IPS-18a (cell line): ENCODE measurements around the gene LARP7.
"Not testable (repeated sequence)": the region's sequence is repeated elsewhere in the genome, so short reads cannot be mapped to it uniquely, and the experiment has no call there.

Experiments used
- H3K27ac ChIP-seq: one replicate; pipeline ENCODE4 v1.5.1; 2013; ENCODE audit warnings: low read length
- H3K27me3 ChIP-seq: one replicate; pipeline ENCODE4 v1.6.1; 2013; ENCODE audit warnings: mild to moderate bottlenecking, low read length; ENCODE audit not compliant: control insufficient read depth, insufficient read depth
- H3K36me3 ChIP-seq: one replicate; pipeline ENCODE4 v1.6.1; 2013; ENCODE audit warnings: low read depth, low read length; ENCODE audit not compliant: control insufficient read depth
- H3K4me1 ChIP-seq: one replicate; pipeline ENCODE4 v1.6.1; 2013; ENCODE audit warnings: low read depth, low read length; ENCODE audit not compliant: control insufficient read depth
- H3K4me3 ChIP-seq: one replicate; pipeline ENCODE4 v1.5.1; 2013; ENCODE audit warnings: low read length
- H3K9ac ChIP-seq: one replicate; pipeline ENCODE4 v1.6.1; 2013; ENCODE audit warnings: mild to moderate bottlenecking, low read length, moderate library complexity
- H3K9me3 ChIP-seq: one replicate; pipeline ENCODE4 v1.6.1; 2013; ENCODE audit warnings: low read depth, low read length; ENCODE audit not compliant: control insufficient read depth

The LARP7 gene

GRCh38 chr4:112637552-112637866 lies 566 bp downstream of the LARP7 start:
- peak overlapping the region; percentile 86 for H3K27ac ChIP-seq
- peak overlapping the region; percentile 81 for H3K9ac ChIP-seq
- peaks cover 21% of the 10 kb centered on the region for H3K4me1 ChIP-seq

GRCh38 chr4:112642526-112642925 lies 5.6 kb downstream of the LARP7 start:
- Histone ChIP-seq H3K4me3 (no peak overlapping the region), H3K9ac (no peak overlapping the region), H3K4me1 (peaks cover 11% of the 10 kb centered on the region), H3K27ac (no peak overlapping the region), H3K27me3 (no peaks in the 10 kb centered on the region), H3K9me3 (no peaks in the 10 kb centered on the region), H3K36me3 (peaks cover 16% of the 10 kb centered on the region)

More at GRCh38 chr4:112637552-112637866, 566 bp downstream of the LARP7 start:
- H3K27me3 ChIP-seq: no peaks in the 10 kb centered on the region
- peak overlapping the region; percentile 91 for H3K4me3 ChIP-seq
- H3K9me3 ChIP-seq: no peaks in the 10 kb centered on the region
- H3K36me3 ChIP-seq: peaks cover 4% of the 10 kb centered on the region

- not testable (repeated sequence) for H3K27ac ChIP-seq, H3K9ac ChIP-seq, H3K27me3 ChIP-seq, H3K9me3 ChIP-seq
- Histone ChIP-seq H3K4me1 (peaks cover 13% of the 10 kb centered on the region), H3K4me3 (peak overlapping the region; percentile 96), H3K36me3 (peaks cover 25% of the 10 kb centered on the region)
Observed at GRCh38 chr4:112644595-112645535, 7.9 kb downstream of the LARP7 start.

DNA sequence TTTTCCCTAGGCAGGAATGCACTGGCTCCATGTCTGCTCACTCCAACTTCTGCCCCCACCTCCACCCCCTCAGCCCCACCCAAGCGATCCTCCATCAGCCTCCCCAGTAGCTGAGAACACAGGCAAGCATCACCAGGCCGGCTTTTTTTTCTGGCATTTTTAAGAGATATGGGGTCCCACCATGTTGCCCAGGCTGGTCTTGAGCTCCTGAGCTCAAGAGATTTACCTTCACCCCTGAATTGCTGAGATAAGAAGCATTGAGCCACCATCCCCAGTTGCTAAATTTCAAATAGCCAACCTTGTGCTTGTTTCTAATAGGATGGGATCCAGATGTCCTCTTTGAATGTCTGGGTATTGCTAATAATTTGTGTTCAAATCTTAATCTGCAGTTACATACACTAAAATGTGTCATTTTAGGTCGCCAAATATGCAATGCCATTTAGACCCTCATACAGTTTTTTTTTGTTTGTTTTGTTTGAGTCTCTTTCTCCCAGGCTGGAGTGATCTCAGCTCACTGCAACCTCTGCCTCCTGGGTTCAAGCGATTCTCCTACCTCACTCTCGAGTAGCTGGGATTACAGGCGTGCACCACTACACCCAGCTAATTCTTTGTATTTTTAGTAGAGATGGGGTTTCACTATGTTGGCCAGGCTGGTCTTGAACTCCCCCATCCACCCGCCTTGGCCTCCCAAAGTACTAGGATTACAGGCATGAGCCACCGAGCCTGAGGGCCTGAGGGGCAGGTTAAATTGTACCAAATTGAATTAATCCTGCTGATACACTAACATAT lies 8.8 kb downstream of the LARP7 start:
- H3K9ac ChIP-seq: peak overlapping the region; percentile 99
- no peaks in the 10 kb centered on the region for H3K9me3 ChIP-seq
- no peaks in the 10 kb centered on the region for H3K27me3 ChIP-seq
- H3K27ac ChIP-seq: peak overlapping the region; percentile 69
- peaks cover 20% of the 10 kb centered on the region for H3K4me1 ChIP-seq
- H3K36me3 ChIP-seq: peaks cover 25% of the 10 kb centered on the region
- H3K4me3 ChIP-seq: peak overlapping the region; percentile 96

GRCh38 chr4:112646632-112647537 lies 9.9 kb downstream of the LARP7 start:
- Histone ChIP-seq H3K4me1 (peaks cover 26% of the 10 kb centered on the region), H3K27ac (peak overlapping the region; percentile 99), H3K9ac (peak overlapping the region; percentile 99), H3K36me3 (peaks cover 28% of the 10 kb centered on the region), H3K9me3 (no peaks in the 10 kb centered on the region), H3K27me3 (no peaks in the 10 kb centered on the region), H3K4me3 (peak overlapping the region; percentile 96)

DNA sequence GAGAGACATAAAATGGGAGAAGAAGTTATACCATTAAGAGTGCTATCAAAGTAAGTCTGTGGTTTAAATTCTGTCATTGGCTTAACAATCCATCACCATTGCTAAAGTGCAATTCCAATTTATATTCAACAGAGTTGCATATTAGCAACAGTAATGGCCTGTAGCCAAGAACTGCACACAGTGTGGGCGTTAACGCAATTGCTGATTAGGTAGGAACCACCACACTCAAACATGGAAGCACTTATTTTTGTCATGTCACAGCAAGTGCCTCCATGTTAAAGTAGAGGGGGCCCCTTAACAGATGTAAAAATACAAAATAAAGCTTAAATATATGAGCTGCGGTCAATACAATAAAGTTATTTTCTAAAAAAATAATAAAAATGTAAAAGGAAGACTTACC lies 10.8 kb downstream of the LARP7 start:
- Histone ChIP-seq H3K36me3 (peaks cover 28% of the 10 kb centered on the region), H3K9me3 (no peaks in the 10 kb centered on the region), H3K4me3 (peak overlapping the region; percentile 96), H3K4me1 (peaks cover 30% of the 10 kb centered on the region), H3K27me3 (no peaks in the 10 kb centered on the region), H3K27ac (peak overlapping the region; percentile 99), H3K9ac (peak overlapping the region; percentile 99)

DNA sequence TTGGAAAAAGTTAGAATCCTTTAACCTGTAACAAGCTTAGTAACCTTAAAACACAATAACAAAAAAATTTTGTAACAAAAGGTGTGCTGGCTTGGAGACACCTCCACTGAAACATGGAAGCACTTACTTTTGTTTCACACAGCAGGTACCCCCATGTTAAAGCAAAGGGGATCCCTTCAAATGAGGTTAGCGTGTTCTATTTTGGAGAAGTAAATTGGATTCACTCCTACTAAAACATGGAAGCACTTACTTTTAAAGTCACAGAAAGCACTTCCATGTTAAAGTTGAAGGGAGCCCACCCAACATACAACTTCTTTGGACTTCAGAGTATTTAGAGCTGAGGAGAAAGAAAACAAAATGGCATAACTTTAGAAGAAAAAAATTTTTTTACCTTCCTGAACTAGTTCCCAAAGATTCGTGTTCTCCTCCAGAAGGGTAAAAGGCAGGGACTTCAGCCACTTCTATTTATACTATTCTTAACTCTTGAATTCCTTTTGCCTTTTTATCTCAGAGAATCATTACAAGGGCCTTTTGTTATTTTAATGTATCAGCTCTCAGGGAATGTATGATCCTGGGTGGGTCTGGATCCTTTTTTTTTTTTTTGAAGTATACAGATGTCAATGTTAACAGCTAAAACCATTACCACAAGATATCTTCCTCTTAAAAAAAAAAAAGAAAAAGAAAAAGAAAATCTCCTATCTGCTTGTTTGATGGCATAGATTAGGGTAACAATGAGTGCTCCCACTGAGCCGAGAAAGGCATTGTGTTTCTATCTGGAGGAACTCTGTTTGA lies 11.5 kb downstream of the LARP7 start:
- Histone ChIP-seq H3K9ac (peak overlapping the region; percentile 99), H3K4me1 (peaks cover 34% of the 10 kb centered on the region), H3K27me3 (no peaks in the 10 kb centered on the region), H3K4me3 (peak overlapping the region; percentile 96), H3K27ac (peak overlapping the region; percentile 99), H3K36me3 (peaks cover 28% of the 10 kb centered on the region), H3K9me3 (no peaks in the 10 kb centered on the region)

DNA sequence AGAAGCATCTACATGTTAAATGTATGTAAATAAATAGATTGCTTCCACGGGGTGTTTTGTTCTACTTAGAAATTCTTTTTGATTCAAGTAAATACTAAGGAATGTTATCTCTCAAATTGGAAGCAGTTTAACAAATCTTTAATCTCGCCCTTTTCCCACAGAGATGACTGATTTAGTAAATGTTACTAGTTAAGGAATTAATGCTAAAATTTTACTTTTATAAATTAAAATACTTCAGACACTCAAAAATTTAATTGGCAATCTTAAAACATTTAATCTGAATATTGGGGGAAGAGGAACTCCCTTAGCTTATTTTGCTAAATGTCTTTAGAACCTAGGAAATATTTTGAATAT lies 12.1 kb downstream of the LARP7 start:
- H3K27me3 ChIP-seq: no peaks in the 10 kb centered on the region
- peak overlapping the region; percentile 96 for H3K4me3 ChIP-seq
- H3K36me3 ChIP-seq: peaks cover 28% of the 10 kb centered on the region
- H3K9me3 ChIP-seq: no peaks in the 10 kb centered on the region
- peak overlapping the region; percentile 67 for H3K9ac ChIP-seq
- H3K27ac ChIP-seq: peak overlapping the region; percentile 60
- peaks cover 39% of the 10 kb centered on the region for H3K4me1 ChIP-seq

GRCh38 chr4:112650332-112650731 lies 13.4 kb downstream of the LARP7 start:
- peaks cover 51% of the 10 kb centered on the region for H3K4me1 ChIP-seq
- H3K9ac ChIP-seq: peak overlapping the region; percentile 72
- H3K9me3 ChIP-seq: no peaks in the 10 kb centered on the region
- H3K27me3 ChIP-seq: no peaks in the 10 kb centered on the region
- H3K36me3 ChIP-seq: peaks cover 28% of the 10 kb centered on the region
- H3K4me3 ChIP-seq: peak overlapping the region; percentile 96
- peak overlapping the region; percentile 82 for H3K27ac ChIP-seq

DNA sequence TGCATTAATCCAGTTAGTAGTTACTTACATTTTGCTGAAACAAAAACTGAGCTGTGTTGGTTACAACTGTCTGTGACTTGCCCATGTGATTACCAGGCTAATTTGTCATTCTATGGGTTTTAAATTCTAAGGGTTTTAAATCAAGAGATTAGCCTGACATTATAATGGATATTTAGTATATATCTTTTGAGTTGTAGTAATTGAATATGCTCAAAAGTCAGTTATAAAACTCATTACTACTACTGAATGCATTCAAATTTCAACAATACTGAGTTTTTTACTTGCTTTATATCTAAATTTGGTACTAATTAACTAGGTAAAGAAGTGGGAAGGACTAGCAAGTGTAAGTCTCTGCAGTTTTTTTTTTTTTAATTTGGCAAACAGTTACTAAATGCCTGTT lies 14.7 kb downstream of the LARP7 start:
- Histone ChIP-seq H3K27me3 (no peaks in the 10 kb centered on the region), H3K36me3 (peaks cover 21% of the 10 kb centered on the region), H3K9ac (peak overlapping the region; percentile 72), H3K4me1 (peaks cover 56% of the 10 kb centered on the region), H3K4me3 (peak overlapping the region; percentile 96), H3K9me3 (no peaks in the 10 kb centered on the region), H3K27ac (peak overlapping the region; percentile 89)
